Body of pancreas (tissue), 4 donors: ENCODE measurements around the gene PCDHGB1. TPM values are rescaled to one million over a fixed set of nuclear protein-coding genes. Genes with fewer than 3 reads are reported as not detected.
"Not testable (repeated sequence)": the region's sequence is repeated elsewhere in the genome, so short reads cannot be mapped to it uniquely, and the experiment has no call there.

ENCODE experiments used
- ATAC-seq: fragments of 150-250 bp; one replicate; pipeline ENCODE4 v1.9.1; 2016
- DNase-seq, 4 donors: peaks; one replicate each; pipeline ENCODE4 v3.0.0-alpha.2; 2019
- H3K27ac ChIP-seq, 4 donors: fragments of 200-600 bp; sonication (generic); 1 replicate in 3 of 4; 2 replicates in 1 of 4; pipeline versions ENCODE4 v1.5.1 to v1.6.1; 2016 to 2019; ENCODE audit warnings: mild to moderate bottlenecking in 1 of 4, mixed read lengths in 1 of 4, moderate library complexity in 1 of 4
- H3K27me3 ChIP-seq, 2 donors: fragments of 200-600 bp; sonication (generic); one replicate each; pipeline ENCODE4 v1.6.0; 2016; ENCODE audit warnings: mild to moderate bottlenecking in 1 of 2
- H3K36me3 ChIP-seq, 2 donors: fragments of 200-600 bp; sonication (generic); replicated peaks in 1 of 2; 2 replicates each; pipeline ENCODE4 v1.5.1; 2016; ENCODE audit warnings: low read depth in 2 of 2; ENCODE audit not compliant: insufficient read depth in 1 of 2
- H3K4me1 ChIP-seq: fragments of 200-600 bp; sonication (generic); one replicate; pipeline ENCODE4 v1.6.0; 2016
- H3K4me3 ChIP-seq, 2 donors: fragments of 200-600 bp; sonication (generic); 1 replicate in 1 of 2; 2 replicates in 1 of 2; pipeline ENCODE4 v1.5.1; 2016 to 2019
- H3K9me3 ChIP-seq, 3 donors: fragments of 200-600 bp; sonication (generic); 1 replicate in 2 of 3; 2 replicates in 1 of 3; pipeline ENCODE4 v1.5.1; 2016
- POLR2A ChIP-seq, 3 donors: fragments of 450-650 bp; IDR thresholded peaks; one replicate each; pipeline ENCODE4 v1.6.1; 2016; ENCODE audit warnings: antibody characterized with exemption in 3 of 3, mild to moderate bottlenecking in 2 of 3
- WGBS, 2 donors: methylation state at CpG; one replicate each; pipeline ENCODE4 v1.1.5; 2017; 5-methylcytosine and 5-hydroxymethylcytosine counted together
- intact Hi-C: fragments of 100-400 bp; cut with DNase I; formaldehyde crosslinking; loops from one replicate; pipeline ENCODE4 v1.15.1; 2023
- total RNA-seq, 2 donors: library from RNA; depleted of rRNA; stranded (reverse); fragments of >200 nt; gene quantifications; one replicate each; pipeline ENCODE4 v1.1.0, GENCODE V29; 2016
- TF ChIP-seq, protein P1 (sequence below), 7 experiments: fragments of 450-650 bp in 4 of 7; fragments of 200-600 bp in 3 of 7; sonication (generic) in 3 of 7; IDR thresholded peaks; one replicate each; pipeline ENCODE4 v1.5.1; 2016 to 2019; ENCODE audit warnings: antibody characterized with exemption in 7 of 7

PCDHGB1 gene
- total RNA-seq, 2 donors from 2014 or later: 3.9 to 6.9 TPM

DNA sequence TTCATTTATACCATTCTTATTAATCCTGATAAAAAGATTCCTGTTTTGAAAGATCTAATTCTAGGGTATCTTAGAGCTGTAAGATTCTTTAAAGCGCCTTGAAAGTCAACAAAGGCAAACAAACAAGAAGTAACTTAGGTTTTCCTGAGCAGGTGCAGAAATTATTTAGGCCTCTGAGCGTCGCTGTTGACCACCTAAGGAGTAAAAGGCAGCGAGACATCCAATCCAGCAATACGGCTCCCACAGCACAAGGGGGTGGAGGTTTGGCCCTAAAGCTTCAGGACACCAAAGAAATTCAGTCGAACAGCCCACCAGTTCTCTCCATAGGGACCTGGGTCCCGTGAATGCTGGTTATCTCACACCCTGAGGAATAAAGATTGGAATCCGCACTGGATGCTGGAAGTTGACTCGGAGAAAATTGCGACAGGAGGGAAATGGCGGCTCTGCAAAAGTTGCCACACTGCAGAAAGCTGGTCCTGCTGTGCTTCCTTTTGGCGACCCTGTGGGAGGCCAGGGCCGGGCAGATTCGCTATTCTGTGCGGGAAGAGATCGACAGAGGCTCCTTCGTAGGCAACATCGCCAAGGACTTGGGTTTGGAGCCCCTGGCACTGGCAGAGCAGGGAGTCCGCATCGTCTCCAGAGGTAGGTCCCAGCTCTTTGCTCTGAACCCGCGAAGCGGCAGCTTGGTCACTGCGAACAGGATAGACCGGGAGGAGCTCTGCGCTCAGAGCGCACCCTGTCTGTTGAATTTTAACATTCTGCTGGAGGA lies 11.2 kb upstream of the PCDHGB1 start, which contains the start of gene PCDHGA2:
PCDHGA2 (plus strand) TSS at position 223 of the 769 bp plus-strand sequence.
- peaks cover 0 to 47% (median 0%) of the 10 kb centered on the region in 3 donors for H3K9me3 ChIP-seq

DNA sequence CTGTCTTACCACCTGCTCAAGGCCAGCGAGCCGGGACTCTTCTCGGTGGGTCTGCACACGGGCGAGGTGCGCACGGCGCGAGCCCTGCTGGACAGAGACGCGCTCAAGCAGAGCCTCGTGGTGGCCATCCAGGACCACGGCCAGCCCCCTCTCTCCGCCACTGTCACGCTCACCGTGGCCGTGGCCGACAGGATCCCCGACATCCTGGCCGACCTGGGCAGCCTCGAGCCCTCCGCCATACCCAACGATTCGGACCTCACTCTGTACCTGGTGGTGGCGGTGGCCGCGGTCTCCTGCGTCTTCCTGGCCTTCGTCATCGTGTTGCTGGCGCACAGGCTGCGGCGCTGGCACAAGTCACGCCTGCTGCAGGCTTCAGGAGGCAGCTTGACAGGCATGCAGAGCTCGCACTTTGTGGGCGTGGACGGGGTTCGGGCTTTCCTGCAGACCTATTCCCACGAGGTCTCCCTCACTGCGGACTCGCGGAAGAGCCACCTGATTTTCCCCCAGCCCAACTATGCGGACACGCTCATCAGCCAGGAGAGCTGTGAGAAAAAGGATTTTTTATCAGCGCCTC lies 9.0 kb upstream of the PCDHGB1 start:
- WGBS, 2 donors: 42 to 72% methylated on average over 14 to 45 of the region's 45 CpGs
- H3K27ac ChIP-seq, DNase-seq, H3K4me1 ChIP-seq, ATAC-seq, H3K27me3 ChIP-seq, intact Hi-C loops, H3K36me3 ChIP-seq, H3K4me3 ChIP-seq: not testable (repeated sequence)
- H3K9me3 ChIP-seq: peaks cover 0 to 55% (median 4%) of the 10 kb centered on the region in 3 donors

More for the DNA sequence above, 11.2 kb upstream of the PCDHGB1 start, which contains the start of gene PCDHGA2:
- H3K4me1 ChIP-seq: no peaks in the 10 kb centered on the region
- intact Hi-C loops: no loop called here
- H3K36me3 ChIP-seq: no peaks in the 10 kb centered on the region
- no peak within 1 kb of the TSS for H3K4me3 ChIP-seq
- TF ChIP-seq POLR2A (IDR thresholded peaks at IDR 0.05): no peak
- TF ChIP-seq, protein P1, sequence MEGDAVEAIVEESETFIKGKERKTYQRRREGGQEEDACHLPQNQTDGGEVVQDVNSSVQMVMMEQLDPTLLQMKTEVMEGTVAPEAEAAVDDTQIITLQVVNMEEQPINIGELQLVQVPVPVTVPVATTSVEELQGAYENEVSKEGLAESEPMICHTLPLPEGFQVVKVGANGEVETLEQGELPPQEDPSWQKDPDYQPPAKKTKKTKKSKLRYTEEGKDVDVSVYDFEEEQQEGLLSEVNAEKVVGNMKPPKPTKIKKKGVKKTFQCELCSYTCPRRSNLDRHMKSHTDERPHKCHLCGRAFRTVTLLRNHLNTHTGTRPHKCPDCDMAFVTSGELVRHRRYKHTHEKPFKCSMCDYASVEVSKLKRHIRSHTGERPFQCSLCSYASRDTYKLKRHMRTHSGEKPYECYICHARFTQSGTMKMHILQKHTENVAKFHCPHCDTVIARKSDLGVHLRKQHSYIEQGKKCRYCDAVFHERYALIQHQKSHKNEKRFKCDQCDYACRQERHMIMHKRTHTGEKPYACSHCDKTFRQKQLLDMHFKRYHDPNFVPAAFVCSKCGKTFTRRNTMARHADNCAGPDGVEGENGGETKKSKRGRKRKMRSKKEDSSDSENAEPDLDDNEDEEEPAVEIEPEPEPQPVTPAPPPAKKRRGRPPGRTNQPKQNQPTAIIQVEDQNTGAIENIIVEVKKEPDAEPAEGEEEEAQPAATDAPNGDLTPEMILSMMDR (IDR thresholded peaks at IDR 0.05): peak in 5 of 7 experiments; percentile 26 to 50 (median 40)
- DNase-seq: peak in 3 of 4 donors; percentile 27 to 51 (median 37)
- 5 to 16% methylated on average over 26 to 27 of the region's 27 CpGs for WGBS, 2 donors
- no peak within 1 kb of the TSS for H3K27ac ChIP-seq
- H3K27me3 ChIP-seq: no peaks in the 10 kb centered on the region
- ATAC-seq: no peak

DNA sequence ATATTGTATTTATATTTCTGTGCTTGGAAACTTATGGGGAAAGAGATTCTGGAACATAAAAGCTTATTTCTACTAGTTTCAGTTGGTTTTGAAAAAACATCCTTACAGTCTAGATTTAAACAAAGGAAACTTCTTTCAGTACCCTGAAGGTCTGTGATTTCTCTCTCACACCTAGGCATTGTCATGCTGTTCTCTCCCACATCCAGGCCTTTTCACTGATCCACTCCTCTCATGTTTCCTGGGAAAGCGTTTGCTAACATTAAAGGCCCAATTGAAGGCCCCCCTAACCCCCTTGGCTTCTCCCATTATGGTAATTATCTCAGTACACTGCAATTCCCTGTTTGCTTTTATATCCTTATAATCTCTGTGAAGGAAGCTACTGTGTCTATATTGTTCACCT lies 7.1 kb upstream of the PCDHGB1 start:
- no peak for ATAC-seq
- WGBS, 2 donors: 8 to 24% methylated on average over 1 of the region's 1 CpG
- no peaks in the 10 kb centered on the region for H3K36me3 ChIP-seq
- no peaks in the 10 kb centered on the region for H3K4me1 ChIP-seq
- H3K4me3 ChIP-seq: no peak overlapping the region
- H3K27me3 ChIP-seq: no peaks in the 10 kb centered on the region
- H3K27ac ChIP-seq: no peak overlapping the region
- peaks cover 0 to 50% (median 4%) of the 10 kb centered on the region in 3 donors for H3K9me3 ChIP-seq
- DNase-seq: no peak
- intact Hi-C loops: no loop called here
- no peak for TF ChIP-seq POLR2A (IDR thresholded peaks at IDR 0.05)
- TF ChIP-seq, protein P1 (IDR thresholded peaks at IDR 0.05): no peak

DNA sequence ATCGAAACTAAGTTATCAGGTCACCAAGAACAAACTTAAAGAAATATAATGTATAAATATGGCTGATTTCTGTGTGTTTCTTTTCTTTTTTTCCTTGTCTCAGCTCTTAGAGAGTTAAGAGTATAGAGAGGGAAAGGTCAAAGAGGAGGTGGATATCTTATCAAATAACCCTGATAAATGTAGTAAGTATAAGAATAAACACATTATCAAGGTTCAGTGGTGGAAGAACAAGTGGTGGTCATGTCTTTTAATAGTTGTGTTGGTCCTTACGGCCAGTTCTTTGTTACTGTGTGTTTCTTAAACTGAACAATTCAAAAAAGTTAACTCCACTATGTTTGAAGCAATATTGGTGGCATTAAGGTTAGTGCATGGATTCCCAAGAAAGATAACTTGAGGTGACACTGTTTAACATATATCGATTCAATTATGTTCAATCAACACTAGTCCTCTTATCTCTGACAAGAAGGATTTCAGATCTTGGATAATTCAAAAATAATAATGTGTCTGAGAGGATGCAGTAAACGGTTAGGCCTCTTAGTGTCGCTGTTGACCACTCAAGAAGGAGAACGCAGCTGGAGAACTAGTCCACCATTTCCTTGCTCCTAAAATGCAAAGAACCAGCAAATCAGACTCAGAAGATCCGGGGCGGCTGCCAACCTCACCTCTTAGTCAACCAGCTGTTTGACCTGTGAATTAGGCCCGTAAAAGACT lies 6.5 kb upstream of the PCDHGB1 start, which contains the start of gene PCDHGA3:
PCDHGA3 (plus strand) TSS at position 588 of the 711 bp plus-strand sequence. CDS start 205 bp downstream, outside the sequence.
- TF ChIP-seq, protein P1 (IDR thresholded peaks at IDR 0.05): peak in 5 of 7 experiments; percentile 18 to 36 (median 34)
- TF ChIP-seq POLR2A (IDR thresholded peaks at IDR 0.05): no peak
- 21 to 25% methylated on average over 9 of the region's 9 CpGs for WGBS, 2 donors
- Histone ChIP-seq H3K4me1 (no peaks in the 10 kb centered on the region), H3K4me3 (no peak within 1 kb of the TSS), H3K27me3 (no peaks in the 10 kb centered on the region), H3K9me3 (peaks cover 0 to 43% (median 4%) of the 10 kb centered on the region in 3 donors), H3K36me3 (no peaks in the 10 kb centered on the region), H3K27ac (no peak within 1 kb of the TSS)
- intact Hi-C loops: no loop called here
- DNase-seq (peak in 2 of 4 donors; percentile 26 to 44), ATAC-seq (peak; percentile 40)
